PC-9 (cell line): ENCODE measurements around the gene ZNF598. TPM values are rescaled to one million over a fixed set of nuclear protein-coding genes. Genes with fewer than 3 reads are reported as not detected.

Source experiments
- BruUV-seq: library from RNA; stranded (reverse); fragments of 400-500 nt; replicated peaks from 2 replicates; lab custom pipeline; 2021; lab: Mats Ljungman, UMichigan
- CTCF ChIA-PET: fragments of 300-600 bp; sonication (Branson Sonifier 250); formaldehyde crosslinking; loops from one replicate; lab custom pipeline; 2022; ENCODE audit warnings: antibody characterized with exemption; lab: Charles Lee
- POLR2A ChIA-PET: fragments of 300-600 bp; sonication (Branson Sonifier 250); formaldehyde crosslinking; loops from one replicate; lab custom pipeline; 2022; ENCODE audit warnings: antibody characterized with exemption; ENCODE audit not compliant: unreplicated experiment; lab: Charles Lee
- DNase-seq, 2 experiments: peaks; one replicate each; pipeline versions ENCODE4 v3.0.0 to v3.0.0-alpha.2; 2015 to 2022; ENCODE audit warnings: mixed read lengths in 1 of 2
- H2AFZ ChIP-seq: fragments of 200-600 bp; sonication (generic); 2 replicates; pipeline ENCODE4 v1.8.1; 2017; ENCODE audit warnings: antibody characterized with exemption
- H3F3A ChIP-seq: fragments of 200-600 bp; sonication (generic); 2 replicates; pipeline ENCODE4 v1.8.1; 2017; ENCODE audit warnings: antibody characterized with exemption, mild to moderate bottlenecking, low read depth; ENCODE audit not compliant: insufficient read depth
- H3K27ac ChIP-seq: fragments of 200-600 bp; sonication (generic); 2 replicates; pipeline ENCODE4 v1.6.1; 2016; ENCODE audit warnings: mixed run types
- H3K27me3 ChIP-seq: fragments of 200-600 bp; sonication (generic); 2 replicates; pipeline ENCODE4 v1.6.1; 2016; ENCODE audit warnings: low read depth, mixed run types; ENCODE audit not compliant: insufficient read depth
- H3K36me3 ChIP-seq: fragments of 200-600 bp; sonication (generic); 2 replicates; pipeline ENCODE4 v1.6.1; 2016; ENCODE audit warnings: low read depth, mixed run types
- H3K4me1 ChIP-seq: fragments of 200-600 bp; sonication (generic); replicated peaks from 2 replicates; pipeline ENCODE4 v1.6.1; 2016; ENCODE audit warnings: mixed run types; ENCODE audit not compliant: insufficient read depth
- H3K4me2 ChIP-seq: fragments of 200-600 bp; sonication (generic); 2 replicates; pipeline ENCODE4 v1.6.1; 2017; ENCODE audit warnings: mixed run types
- H3K4me3 ChIP-seq: fragments of 200-600 bp; sonication (generic); 2 replicates; pipeline ENCODE4 v1.6.1; 2016; ENCODE audit warnings: mixed run types
- H3K79me2 ChIP-seq: fragments of 200-600 bp; sonication (generic); 2 replicates; pipeline ENCODE4 v1.6.1; 2017; ENCODE audit warnings: low read depth, mixed run types
- H3K9me2 ChIP-seq: fragments of 200-600 bp; sonication (generic); 2 replicates; pipeline ENCODE4 v1.8.1; 2017; ENCODE audit warnings: mild to moderate bottlenecking; ENCODE audit not compliant: insufficient read depth
- H3K9me3 ChIP-seq: fragments of 200-600 bp; sonication (generic); 2 replicates; pipeline ENCODE4 v1.8.1; 2016; ENCODE audit warnings: low read depth; ENCODE audit not compliant: insufficient read depth
- H4K20me1 ChIP-seq: fragments of 200-600 bp; sonication (generic); 2 replicates; pipeline ENCODE4 v1.8.1; 2017; ENCODE audit not compliant: insufficient read depth
- EZH2 ChIP-seq: fragments of 200-600 bp; sonication (generic); IDR thresholded peaks from 2 replicates; pipeline ENCODE4 v1.8.0; 2017; ENCODE audit warnings: antibody characterized with exemption, low read depth
- intact Hi-C: fragments of 100-400 bp; cut with micrococcal nuclease; formaldehyde crosslinking; loops from one replicate; pipeline ENCODE4 v1.10.0; 2022; ENCODE audit not compliant: unreplicated experiment
- total RNA-seq: library from RNA; stranded (reverse); gene quantifications from 2 replicates; pipeline ENCODE4 v1.2.3, GENCODE V29; 2021
- TF ChIP-seq, protein P1 (sequence below): fragments of 200-600 bp; sonication (generic); conservative IDR thresholded peaks from 2 replicates; pipeline ENCODE4 v1.6.1; 2017; ENCODE audit warnings: mixed run types, antibody characterized with exemption, mild to moderate bottlenecking, moderate library complexity

Gene ZNF598
- total RNA-seq, 1 experiment from 2014 or later, result 72.5 TPM

GRCh38 chr16:2002406-2003230 is 7.0 kb downstream of the ZNF598 start:
- Histone ChIP-seq H3K79me2 (peaks cover 43% of the 10 kb centered on the region), H3K4me2 (no peak overlapping the region), H3K9me3 (no peaks in the 10 kb centered on the region), H2AFZ (no peak overlapping the region), H4K20me1 (peaks cover 39% of the 10 kb centered on the region), H3K27ac (no peak overlapping the region), H3F3A (no peaks in the 10 kb centered on the region), H3K27me3 (no peaks in the 10 kb centered on the region), H3K4me1 (peaks cover 4% of the 10 kb centered on the region), H3K9me2 (no peaks in the 10 kb centered on the region), H3K4me3 (no peak overlapping the region), H3K36me3 (0 out of 2 replicates have a peak, but pooled peaks cover 5% of the 10 kb centered on the region)
- no peak for TF ChIP-seq EZH2
- intact Hi-C loops, result loop anchor here (10.0 kb wide), 1 partner anchor 252 kb away; the partner anchor contains the start of gene ECI1
- ChIA-PET CTCF (interaction anchor here (0.5 kb wide), 2 partner anchors 12 to 218 kb away, joined by 4 to 6 read pairs; no protein-coding TSS in a partner anchor), POLR2A (no interaction called here)
- no peak for DNase-seq
- no TSS peak for BruUV-seq

DNA sequence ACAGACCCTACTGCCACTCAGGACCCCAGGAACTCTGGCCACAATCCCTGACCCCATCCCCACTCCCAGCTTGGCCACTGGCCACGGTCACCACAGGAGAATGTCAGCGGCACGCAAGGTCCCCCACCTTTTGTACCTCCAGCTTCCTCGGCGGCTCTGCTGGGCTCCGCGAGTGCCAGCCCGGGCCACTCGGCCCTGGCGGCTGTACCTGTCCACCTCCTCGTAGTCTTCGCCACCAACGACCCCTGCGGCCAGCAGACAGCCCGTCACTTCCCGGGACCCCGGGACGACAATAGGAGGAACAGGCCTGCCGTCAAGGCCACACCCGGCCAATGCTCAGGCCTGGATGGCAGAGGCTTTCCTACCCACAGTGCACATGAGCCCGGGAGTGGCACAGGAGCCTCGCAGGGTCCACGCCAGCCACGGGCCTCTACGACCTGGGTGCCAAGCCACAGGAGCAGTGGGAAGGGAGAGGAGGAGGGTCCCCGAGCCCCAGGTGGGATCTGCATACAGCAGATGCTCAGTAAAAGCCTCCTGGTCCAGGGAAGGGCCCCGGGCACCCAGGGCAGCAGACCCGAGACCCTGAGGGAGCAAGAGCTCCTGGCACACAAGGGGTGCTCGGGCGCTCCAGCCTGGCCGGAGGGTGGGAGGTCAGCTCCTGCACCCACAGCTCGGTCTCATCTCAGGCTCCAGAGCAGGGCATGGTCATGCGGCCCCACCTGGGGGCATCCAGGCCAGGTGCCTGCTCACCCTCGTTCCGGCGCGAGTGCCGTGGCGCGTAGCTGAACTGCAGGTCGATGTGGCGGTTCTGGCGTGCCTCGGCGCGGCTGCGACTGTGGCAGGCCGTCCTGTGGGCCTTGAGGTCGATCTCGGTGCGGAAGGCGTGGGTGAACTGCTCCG is 7.9 kb downstream of the ZNF598 start:
- peaks cover 34% of the 10 kb centered on the region for H3K79me2 ChIP-seq
- no peak for DNase-seq
- intact Hi-C loops, result loop anchor here (10.0 kb wide), 1 partner anchor 253 kb away; the partner anchor contains the start of gene ECI1
- TF ChIP-seq EZH2, result no peak
- TF ChIP-seq, protein P1, sequence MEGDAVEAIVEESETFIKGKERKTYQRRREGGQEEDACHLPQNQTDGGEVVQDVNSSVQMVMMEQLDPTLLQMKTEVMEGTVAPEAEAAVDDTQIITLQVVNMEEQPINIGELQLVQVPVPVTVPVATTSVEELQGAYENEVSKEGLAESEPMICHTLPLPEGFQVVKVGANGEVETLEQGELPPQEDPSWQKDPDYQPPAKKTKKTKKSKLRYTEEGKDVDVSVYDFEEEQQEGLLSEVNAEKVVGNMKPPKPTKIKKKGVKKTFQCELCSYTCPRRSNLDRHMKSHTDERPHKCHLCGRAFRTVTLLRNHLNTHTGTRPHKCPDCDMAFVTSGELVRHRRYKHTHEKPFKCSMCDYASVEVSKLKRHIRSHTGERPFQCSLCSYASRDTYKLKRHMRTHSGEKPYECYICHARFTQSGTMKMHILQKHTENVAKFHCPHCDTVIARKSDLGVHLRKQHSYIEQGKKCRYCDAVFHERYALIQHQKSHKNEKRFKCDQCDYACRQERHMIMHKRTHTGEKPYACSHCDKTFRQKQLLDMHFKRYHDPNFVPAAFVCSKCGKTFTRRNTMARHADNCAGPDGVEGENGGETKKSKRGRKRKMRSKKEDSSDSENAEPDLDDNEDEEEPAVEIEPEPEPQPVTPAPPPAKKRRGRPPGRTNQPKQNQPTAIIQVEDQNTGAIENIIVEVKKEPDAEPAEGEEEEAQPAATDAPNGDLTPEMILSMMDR, result no peak
- no peaks in the 10 kb centered on the region for H3K27me3 ChIP-seq
- no peak overlapping the region for H3K4me3 ChIP-seq
- peaks cover 35% of the 10 kb centered on the region for H4K20me1 ChIP-seq
- H3K36me3 ChIP-seq, result 0 out of 2 replicates have a peak, but pooled peaks cover 5% of the 10 kb centered on the region
- BruUV-seq, result no TSS peak
- H3K27ac ChIP-seq, result no peak overlapping the region
- no peak overlapping the region for H3K4me2 ChIP-seq
- no peaks in the 10 kb centered on the region for H3K9me3 ChIP-seq
- H3K4me1 ChIP-seq, result no peaks in the 10 kb centered on the region
- no peak overlapping the region for H2AFZ ChIP-seq
- ChIA-PET CTCF (no interaction called here), POLR2A (no interaction called here)
- no peaks in the 10 kb centered on the region for H3K9me2 ChIP-seq
- H3F3A ChIP-seq, result peaks cover 1% of the 10 kb centered on the region; the same call in 1 of the 2 replicates

DNA sequence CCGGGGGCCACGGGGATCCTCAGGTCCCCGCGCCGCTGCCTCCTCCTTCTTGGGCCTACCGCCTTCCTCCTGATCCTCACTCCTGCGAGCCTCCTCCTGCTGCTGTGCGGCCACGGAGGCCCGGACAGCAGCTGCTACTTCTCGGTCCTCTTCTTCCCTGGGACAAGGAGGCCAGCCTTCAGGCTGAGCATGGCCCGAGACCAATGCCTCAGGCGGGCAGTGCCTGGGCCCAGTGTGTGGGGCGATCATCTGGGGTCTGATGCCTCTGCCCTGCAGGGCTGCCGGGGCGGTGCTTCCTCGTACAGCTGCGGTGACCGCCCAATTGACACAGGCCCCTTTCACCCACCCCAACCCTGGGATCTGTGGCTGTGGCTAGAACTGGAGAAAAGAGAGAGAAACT is 8.6 kb downstream of the ZNF598 start:
- H3K27ac ChIP-seq, result no peak overlapping the region
- no peak overlapping the region for H2AFZ ChIP-seq
- BruUV-seq, result no TSS peak
- no peak overlapping the region for H3K4me2 ChIP-seq
- H3K27me3 ChIP-seq, result no peaks in the 10 kb centered on the region
- ChIA-PET POLR2A (no interaction called here), CTCF (no interaction called here)
- no peaks in the 10 kb centered on the region for H3K9me2 ChIP-seq
- peaks cover 8% of the 10 kb centered on the region; the same call in 1 of the 2 replicates for H3F3A ChIP-seq
- 0 out of 2 replicates have a peak, but pooled peaks cover 5% of the 10 kb centered on the region for H3K36me3 ChIP-seq
- no peaks in the 10 kb centered on the region for H3K9me3 ChIP-seq
- intact Hi-C loops, result loop anchor here (10.0 kb wide), 1 partner anchor 254 kb away; the partner anchor contains the start of gene ECI1
- H3K79me2 ChIP-seq, result peaks cover 27% of the 10 kb centered on the region
- no peak overlapping the region for H3K4me3 ChIP-seq
- no peak for DNase-seq
- peaks cover 1% of the 10 kb centered on the region; the same call in 1 of the 2 replicates for H3K4me1 ChIP-seq
- H4K20me1 ChIP-seq, result peaks cover 31% of the 10 kb centered on the region
- no peak for TF ChIP-seq EZH2
- TF ChIP-seq, protein P1, result no peak
